GM21723 (cell line): Measurements from ENCODE around the gene NTM.
"Not testable (repeated sequence)": the region's sequence is repeated elsewhere in the genome, so short reads cannot be mapped to it uniquely, and the experiment has no call there.

ENCODE experiments used
- ATAC-seq: cut with Tn5 transposase; IDR thresholded peaks from one replicate; pipeline ENCODE4 v1.9.1; 2021; ENCODE audit warnings: mild to moderate bottlenecking, moderate library complexity; ENCODE audit not compliant: unreplicated experiment

NTM gene

GRCh38 chr11:131663405-131664200 lies 293.2 kb downstream of the NTM start:
- ATAC-seq: no peak

- no peak for ATAC-seq
Observed at GRCh38 chr11:131664293-131664692, 293.9 kb downstream of the NTM start.

GRCh38 chr11:131664816-131665215 lies 294.4 kb downstream of the NTM start:
- no peak for ATAC-seq

GRCh38 chr11:131665344-131665968 lies 295.0 kb downstream of the NTM start:
- no peak for ATAC-seq

GRCh38 chr11:131666006-131666405 lies 295.6 kb downstream of the NTM start:
- no peak for ATAC-seq

GRCh38 chr11:131666617-131667016 lies 296.2 kb downstream of the NTM start:
- ATAC-seq: no peak

GRCh38 chr11:131667566-131667965 lies 297.2 kb downstream of the NTM start:
- ATAC-seq: no peak

- ATAC-seq: peak; percentile 90
Observed at GRCh38 chr11:131668500-131669400, 298.3 kb downstream of the NTM start.

GRCh38 chr11:131669401-131669780 lies 299.0 kb downstream of the NTM start:
- no peak for ATAC-seq

GRCh38 chr11:131670876-131671275 lies 300.5 kb downstream of the NTM start:
- no peak for ATAC-seq

GRCh38 chr11:131671320-131671719 lies 300.9 kb downstream of the NTM start:
- no peak for ATAC-seq

GRCh38 chr11:131671734-131672133 lies 301.3 kb downstream of the NTM start:
- no peak for ATAC-seq

GRCh38 chr11:131672191-131672590 lies 301.8 kb downstream of the NTM start:
- ATAC-seq: no peak

GRCh38 chr11:131674051-131674755 lies 303.8 kb downstream of the NTM start:
- peak; percentile 89 for ATAC-seq

- ATAC-seq: no peak
Observed at GRCh38 chr11:131675121-131675888, 304.9 kb downstream of the NTM start.

- ATAC-seq: no peak
Observed at GRCh38 chr11:131677828-131678470, 307.5 kb downstream of the NTM start.

- no peak for ATAC-seq
Observed at GRCh38 chr11:131678658-131679340, 308.4 kb downstream of the NTM start.

GRCh38 chr11:131680448-131680847 lies 310.0 kb downstream of the NTM start:
- not testable (repeated sequence) for ATAC-seq

- no peak for ATAC-seq
Observed at GRCh38 chr11:131681920-131682319, 311.5 kb downstream of the NTM start.
